Measurements from ENCODE around the gene TBX5. TPM values are rescaled to one million over a fixed set of nuclear protein-coding genes. Genes with fewer than 3 reads are reported as not detected.

Gene TBX5
- total and polyA plus RNA-seq, 2 donors (not counting 1 experiment from before 2014, with no cell fraction given), result not detected

GRCh38 chr12:114314974-114315720 is 90.8 kb downstream of the TBX5 start:
- no peaks in the 10 kb centered on the region for H3K36me3 ChIP-seq (replicated peaks in 1 of 2; ENCODE audit: control extremely low read depth in 1 of 2, control insufficient read depth in 1 of 2, extremely low read depth in 1 of 2, insufficient read depth in 2 of 2, low read length in 1 of 2)

GRCh38 chr12:114314403-114314802 is 91.5 kb downstream of the TBX5 start:
- CTCF ChIA-PET, result no interaction called here
- H3K9ac ChIP-seq (ENCODE audit: low read length), result no peak overlapping the region
- H4K20me1 ChIP-seq (ENCODE audit: control insufficient read depth, insufficient read depth, low read length, poor library complexity, severe bottlenecking), result no peaks in the 10 kb centered on the region
- H3K4me3 ChIP-seq (ENCODE audit: control extremely low read depth in 1 of 5, extremely low read depth in 1 of 5, insufficient read depth in 1 of 5, low read depth in 2 of 5, low read length in 4 of 5), result no peak overlapping the region
- no peaks in the 10 kb centered on the region for H3K79me2 ChIP-seq (ENCODE audit: control insufficient read depth, insufficient read depth, low read length)
- Mint-ChIP-seq H3K27me3 (peaks cover 4% of the 10 kb centered on the region), H3K4me1 (no peaks in the 10 kb centered on the region), H3K4me3 (no peak overlapping the region), H3K27ac (no peak overlapping the region), H3K9me3 (ENCODE audit: insufficient read depth) (peaks cover 3% of the 10 kb centered on the region)
- no peak overlapping the region for H3K4me2 ChIP-seq (replicated peaks; ENCODE audit: low read depth, low read length, poor library complexity, severe bottlenecking)
- TF ChIP-seq, protein P1, sequence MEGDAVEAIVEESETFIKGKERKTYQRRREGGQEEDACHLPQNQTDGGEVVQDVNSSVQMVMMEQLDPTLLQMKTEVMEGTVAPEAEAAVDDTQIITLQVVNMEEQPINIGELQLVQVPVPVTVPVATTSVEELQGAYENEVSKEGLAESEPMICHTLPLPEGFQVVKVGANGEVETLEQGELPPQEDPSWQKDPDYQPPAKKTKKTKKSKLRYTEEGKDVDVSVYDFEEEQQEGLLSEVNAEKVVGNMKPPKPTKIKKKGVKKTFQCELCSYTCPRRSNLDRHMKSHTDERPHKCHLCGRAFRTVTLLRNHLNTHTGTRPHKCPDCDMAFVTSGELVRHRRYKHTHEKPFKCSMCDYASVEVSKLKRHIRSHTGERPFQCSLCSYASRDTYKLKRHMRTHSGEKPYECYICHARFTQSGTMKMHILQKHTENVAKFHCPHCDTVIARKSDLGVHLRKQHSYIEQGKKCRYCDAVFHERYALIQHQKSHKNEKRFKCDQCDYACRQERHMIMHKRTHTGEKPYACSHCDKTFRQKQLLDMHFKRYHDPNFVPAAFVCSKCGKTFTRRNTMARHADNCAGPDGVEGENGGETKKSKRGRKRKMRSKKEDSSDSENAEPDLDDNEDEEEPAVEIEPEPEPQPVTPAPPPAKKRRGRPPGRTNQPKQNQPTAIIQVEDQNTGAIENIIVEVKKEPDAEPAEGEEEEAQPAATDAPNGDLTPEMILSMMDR (IDR thresholded peaks at IDR 0.05), result no peak
- TF ChIP-seq EZH2 (IDR thresholded peaks at IDR 0.05; ENCODE audit: borderline replicate concordance, insufficient read depth, low read depth, low read length, poor library complexity, severe bottlenecking), result no peak
- H3K27me3 ChIP-seq (replicated peaks in 1 of 4; ENCODE audit: control extremely low read depth in 1 of 4, control insufficient read depth in 3 of 4, insufficient read depth in 4 of 4, low read length in 3 of 4), result no peaks in the 10 kb centered on the region
- H3K36me3 ChIP-seq (replicated peaks in 1 of 2; ENCODE audit: control extremely low read depth in 1 of 2, control insufficient read depth in 1 of 2, extremely low read depth in 1 of 2, insufficient read depth in 2 of 2, low read length in 1 of 2), result no peaks in the 10 kb centered on the region
- H2AFZ ChIP-seq (ENCODE audit: insufficient read depth, low read depth, low read length, poor library complexity, severe bottlenecking), result no peak overlapping the region
- POLR2A ChIA-PET, result no interaction called here
- no peak for ATAC-seq (ENCODE audit: low read depth)
- H3K9me3 ChIP-seq (ENCODE audit: control extremely low read depth in 1 of 3, control insufficient read depth in 2 of 3, insufficient read depth in 1 of 3, low read length in 2 of 3), result peaks cover 0 to 5% (median 0%) of the 10 kb centered on the region in 3 donors
- WGBS (ENCODE audit: insufficient coverage), result 78% methylated on average over 4 of the region's 7 CpGs
- intact Hi-C loops (cut with micrococcal nuclease), result no loop called here
- no peak overlapping the region for H3K27ac ChIP-seq (ENCODE audit: low read length in 2 of 2)
- H3K4me1 ChIP-seq (ENCODE audit: control insufficient read depth in 2 of 2, insufficient read depth in 2 of 2, low read length in 2 of 2), result no peaks in the 10 kb centered on the region
- DNase-seq, result no peak

More at GRCh38 chr12:114314974-114315720, 90.8 kb downstream of the TBX5 start:
- Histone ChIP-seq H3K27me3 (replicated peaks in 1 of 4; ENCODE audit: control extremely low read depth in 1 of 4, control insufficient read depth in 3 of 4, insufficient read depth in 4 of 4, low read length in 3 of 4) (no peaks in the 10 kb centered on the region), H3K27ac (ENCODE audit: low read length in 2 of 2) (no peak overlapping the region), H4K20me1 (ENCODE audit: control insufficient read depth, insufficient read depth, low read length, poor library complexity, severe bottlenecking) (no peaks in the 10 kb centered on the region), H3K79me2 (ENCODE audit: control insufficient read depth, insufficient read depth, low read length) (no peaks in the 10 kb centered on the region), H2AFZ (ENCODE audit: insufficient read depth, low read depth, low read length, poor library complexity, severe bottlenecking) (no peak overlapping the region), H3K4me3 (ENCODE audit: control extremely low read depth in 1 of 5, extremely low read depth in 1 of 5, insufficient read depth in 1 of 5, low read depth in 2 of 5, low read length in 4 of 5) (no peak overlapping the region), H3K4me2 (replicated peaks; ENCODE audit: low read depth, low read length, poor library complexity, severe bottlenecking) (no peak overlapping the region), H3K4me1 (ENCODE audit: control insufficient read depth in 2 of 2, insufficient read depth in 2 of 2, low read length in 2 of 2) (no peaks in the 10 kb centered on the region), H3K9ac (ENCODE audit: low read length) (no peak overlapping the region), H3K9me3 (ENCODE audit: control extremely low read depth in 1 of 3, control insufficient read depth in 2 of 3, insufficient read depth in 1 of 3, low read length in 2 of 3) (peaks cover 0 to 7% (median 0%) of the 10 kb centered on the region in 3 donors)
- Mint-ChIP-seq H3K4me1 (no peaks in the 10 kb centered on the region), H3K27ac (no peak overlapping the region), H3K9me3 (ENCODE audit: insufficient read depth) (peaks cover 3% of the 10 kb centered on the region), H3K27me3 (peaks cover 4% of the 10 kb centered on the region), H3K4me3 (no peak overlapping the region)
- 94% methylated on average over 14 of the region's 16 CpGs for WGBS (ENCODE audit: insufficient coverage)
- intact Hi-C loops (cut with micrococcal nuclease), result no loop called here
- ChIA-PET POLR2A (no interaction called here), CTCF (no interaction called here)
- DNase-seq (no peak), ATAC-seq (ENCODE audit: low read depth) (no peak)
- TF ChIP-seq, protein P1 (IDR thresholded peaks at IDR 0.05), result no peak
- TF ChIP-seq EZH2 (IDR thresholded peaks at IDR 0.05; ENCODE audit: borderline replicate concordance, insufficient read depth, low read depth, low read length, poor library complexity, severe bottlenecking), result no peak

Measured in B cell (primary cell).